B cell (primary cell): ENCODE measurements around the gene PIK3R1. TPM values are rescaled to one million over a fixed set of nuclear protein-coding genes. Genes with fewer than 3 reads are reported as not detected.

Experiments used
- ATAC-seq: fragments of 200-7000 bp; cut with Tn5 transposase; one replicate; pipeline ENCODE4 v1.10.0; 2021; ENCODE audit warnings: low read depth, mild to moderate bottlenecking, moderate number of reproducible peaks, moderate library complexity
- CTCF ChIA-PET: fragments of 350-600 bp; sonication (Branson Sonifier 250); formaldehyde crosslinking; loops from one replicate; lab custom pipeline; 2021; ENCODE audit warnings: antibody characterized with exemption, inconsistent platforms; lab: Charles Lee
- POLR2A ChIA-PET: fragments of 350-600 bp; sonication (Branson Sonifier 250); formaldehyde crosslinking; loops from one replicate; lab custom pipeline; 2021; ENCODE audit warnings: antibody characterized with exemption; lab: Charles Lee
- DNase-seq: peaks from one replicate; pipeline ENCODE4 v3.0.0; 2013
- H2AFZ ChIP-seq: 2 replicates; pipeline ENCODE4 v1.6.1; 2012; ENCODE audit warnings: mild to moderate bottlenecking, low read depth, low read length; ENCODE audit not compliant: insufficient read depth, poor library complexity, severe bottlenecking
- H3K27ac ChIP-seq, 2 donors: 1 replicate in 1 of 2; 2 replicates in 1 of 2; pipeline ENCODE4 v1.5.1; 2012 to 2013; ENCODE audit warnings: low read length in 2 of 2, mild to moderate bottlenecking in 2 of 2, moderate library complexity in 1 of 2
- H3K27me3 ChIP-seq, 4 experiments: fragments of 200-600 bp in 1 of 4; sonication (generic) in 1 of 4; replicated peaks in 1 of 4; 1 replicate in 2 of 4; 2 replicates in 2 of 4; pipeline versions ENCODE4 v1.6.1 to v1.7.0; 2013 to 2016; ENCODE audit warnings: low read length in 3 of 4, mild to moderate bottlenecking in 2 of 4, mixed read lengths in 1 of 4, moderate library complexity in 1 of 4; ENCODE audit not compliant: insufficient read depth in 4 of 4, control insufficient read depth in 3 of 4; ENCODE audit errors: control extremely low read depth in 1 of 4
- H3K36me3 ChIP-seq, 2 experiments: replicated peaks in 1 of 2; 1 replicate in 1 of 2; 2 replicates in 1 of 2; pipeline versions ENCODE4 v1.6.1 to v1.7.1; 2013; ENCODE audit warnings: low read length in 1 of 2; ENCODE audit not compliant: insufficient read depth in 2 of 2, control insufficient read depth in 1 of 2; ENCODE audit errors: control extremely low read depth in 1 of 2, extremely low read depth in 1 of 2
- H3K4me1 ChIP-seq, 2 donors: fragments of 200-600 bp in 1 of 2; sonication (generic) in 1 of 2; 1 replicate in 1 of 2; 2 replicates in 1 of 2; pipeline versions ENCODE4 v1.5.1 to v1.6.1; 2013 to 2017; ENCODE audit warnings: low read length in 2 of 2; ENCODE audit not compliant: control insufficient read depth in 2 of 2, insufficient read depth in 2 of 2
- H3K4me2 ChIP-seq: replicated peaks from 2 replicates; pipeline ENCODE3; 2012; ENCODE audit warnings: mild to moderate bottlenecking, low read depth, low read length; ENCODE audit not compliant: poor library complexity, severe bottlenecking
- H3K4me3 ChIP-seq, 5 experiments: fragments of 200-600 bp in 1 of 5; sonication (generic) in 1 of 5; 1 replicate in 3 of 5; 2 replicates in 2 of 5; pipeline versions ENCODE4 v1.5.1 to v1.7.0; 2011 to 2016; ENCODE audit warnings: low read length in 4 of 5, mild to moderate bottlenecking in 4 of 5, low read depth in 2 of 5, control low read depth in 1 of 5, moderate library complexity in 1 of 5; ENCODE audit not compliant: insufficient read depth in 1 of 5; ENCODE audit errors: control extremely low read depth in 1 of 5, extremely low read depth in 1 of 5
- H3K79me2 ChIP-seq: fragments of 200-600 bp; sonication (generic); one replicate; pipeline ENCODE4 v1.6.0; 2016; ENCODE audit warnings: low read length; ENCODE audit not compliant: control insufficient read depth, insufficient read depth
- H3K9ac ChIP-seq: fragments of 200-600 bp; sonication (generic); 2 replicates; pipeline ENCODE4 v1.6.1; 2017; ENCODE audit warnings: mild to moderate bottlenecking, low read length, moderate library complexity
- H3K9me3 ChIP-seq, 3 donors: one replicate each; pipeline versions ENCODE4 v1.6.1 to v1.7.1; 2013; ENCODE audit warnings: low read length in 2 of 3; ENCODE audit not compliant: control insufficient read depth in 2 of 3, insufficient read depth in 1 of 3; ENCODE audit errors: control extremely low read depth in 1 of 3
- H4K20me1 ChIP-seq: 2 replicates; pipeline ENCODE4 v1.6.0; 2012; ENCODE audit warnings: mild to moderate bottlenecking, low read length; ENCODE audit not compliant: insufficient read depth, control insufficient read depth, poor library complexity, severe bottlenecking
- H3K27ac Mint-ChIP-seq: one replicate; pipeline ENCODE4 v1.8.0; 2021; ENCODE audit warnings: mixed read lengths
- H3K27me3 Mint-ChIP-seq: one replicate; pipeline ENCODE4 v1.8.0; 2021; ENCODE audit warnings: mixed read lengths
- H3K4me1 Mint-ChIP-seq: one replicate; pipeline ENCODE4 v1.8.0; 2021; ENCODE audit warnings: mixed read lengths
- H3K4me3 Mint-ChIP-seq: one replicate; pipeline ENCODE4 v1.8.0; 2021; ENCODE audit warnings: mixed read lengths
- H3K9me3 Mint-ChIP-seq: one replicate; pipeline ENCODE4 v1.8.0; 2022; ENCODE audit warnings: mixed read lengths; ENCODE audit not compliant: insufficient read depth
- EZH2 ChIP-seq: IDR thresholded peaks from 2 replicates; pipeline ENCODE4 v1.6.1; 2012; ENCODE audit warnings: borderline replicate concordance, low read depth, mild to moderate bottlenecking, moderate library complexity, low read length; ENCODE audit not compliant: insufficient read depth, poor library complexity, severe bottlenecking
- WGBS: methylation state at CpG from one replicate; pipeline ENCODE4 v1.1.5; 2013; ENCODE audit warnings: missing lambda C conversion rate; ENCODE audit not compliant: insufficient coverage; 5-methylcytosine and 5-hydroxymethylcytosine counted together
- intact Hi-C: fragments of 100-400 bp; cut with micrococcal nuclease; formaldehyde crosslinking; loops from one replicate; pipeline ENCODE4 v1.10.0; 2022
- polyA plus RNA-seq: library from polyadenylated mRNA; depleted of rRNA; stranded (reverse); fragments of >200 nt; gene quantifications from 2 replicates; pipeline ENCODE4 v1.2.3, GENCODE V29; 2012
- total RNA-seq, 2 donors: library from RNA; stranded (reverse); fragments of 120-200 nt in 1 of 2; gene quantifications; 1 replicate in 1 of 2; 2 replicates in 1 of 2; pipeline versions ENCODE4 v1.2.3 to v1.2.4, GENCODE V29; 2013 to 2022
- TF ChIP-seq, protein P1 (sequence below): fragments of 200-600 bp; IDR thresholded peaks from one replicate; pipeline ENCODE4 v1.8.0; 2022; ENCODE audit warnings: antibody characterized with exemption, mild to moderate bottlenecking

Gene PIK3R1
- total and polyA plus RNA-seq, 2 donors (not counting 1 experiment from before 2014, with no cell fraction given), result 5.6 to 63.8 TPM

DNA sequence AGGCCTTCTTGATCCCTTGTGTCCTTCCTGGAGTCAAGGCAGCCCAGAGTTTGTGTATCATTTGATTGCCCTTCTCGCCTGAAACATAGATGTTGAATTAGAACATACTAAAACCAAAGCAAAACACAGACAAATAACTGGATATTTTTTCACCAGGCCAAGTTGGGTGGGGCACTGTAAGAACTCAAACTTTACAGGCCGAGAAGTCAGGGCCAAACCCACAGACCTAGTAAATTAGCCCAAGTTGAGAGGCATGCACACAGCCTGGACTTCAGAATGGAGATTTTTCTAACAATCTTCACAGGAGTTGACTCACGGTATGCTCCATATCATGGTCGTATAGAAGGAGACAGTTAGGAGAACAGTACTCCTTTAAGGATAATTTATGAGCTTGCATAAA, 121.7 kb downstream of the PIK3R1 start:
- no peaks in the 10 kb centered on the region for H3K9me3 ChIP-seq
- peaks cover 5% of the 10 kb centered on the region for H3K4me1 Mint-ChIP-seq
- H3K4me3 ChIP-seq, result no peak overlapping the region
- POLR2A ChIA-PET, result no interaction called here
- no peaks in the 10 kb centered on the region for H3K27me3 Mint-ChIP-seq
- no peak overlapping the region for H3K27ac Mint-ChIP-seq
- no peak overlapping the region for H3K4me3 Mint-ChIP-seq
- no peaks in the 10 kb centered on the region for H3K79me2 ChIP-seq
- 100% methylated on average over 2 of the region's 4 CpGs for WGBS
- no peak overlapping the region for H3K4me2 ChIP-seq
- TF ChIP-seq EZH2, result no peak
- TF ChIP-seq, protein P1, sequence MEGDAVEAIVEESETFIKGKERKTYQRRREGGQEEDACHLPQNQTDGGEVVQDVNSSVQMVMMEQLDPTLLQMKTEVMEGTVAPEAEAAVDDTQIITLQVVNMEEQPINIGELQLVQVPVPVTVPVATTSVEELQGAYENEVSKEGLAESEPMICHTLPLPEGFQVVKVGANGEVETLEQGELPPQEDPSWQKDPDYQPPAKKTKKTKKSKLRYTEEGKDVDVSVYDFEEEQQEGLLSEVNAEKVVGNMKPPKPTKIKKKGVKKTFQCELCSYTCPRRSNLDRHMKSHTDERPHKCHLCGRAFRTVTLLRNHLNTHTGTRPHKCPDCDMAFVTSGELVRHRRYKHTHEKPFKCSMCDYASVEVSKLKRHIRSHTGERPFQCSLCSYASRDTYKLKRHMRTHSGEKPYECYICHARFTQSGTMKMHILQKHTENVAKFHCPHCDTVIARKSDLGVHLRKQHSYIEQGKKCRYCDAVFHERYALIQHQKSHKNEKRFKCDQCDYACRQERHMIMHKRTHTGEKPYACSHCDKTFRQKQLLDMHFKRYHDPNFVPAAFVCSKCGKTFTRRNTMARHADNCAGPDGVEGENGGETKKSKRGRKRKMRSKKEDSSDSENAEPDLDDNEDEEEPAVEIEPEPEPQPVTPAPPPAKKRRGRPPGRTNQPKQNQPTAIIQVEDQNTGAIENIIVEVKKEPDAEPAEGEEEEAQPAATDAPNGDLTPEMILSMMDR, result no peak
- H3K27me3 ChIP-seq, result no peaks in the 10 kb centered on the region
- CTCF ChIA-PET, result interaction anchor here (1.0 kb wide), 1 partner anchor 11 kb away, joined by 4 read pairs; no protein-coding TSS in a partner anchor
- no peak overlapping the region for H3K27ac ChIP-seq
- intact Hi-C loops, result no loop called here
- DNase-seq (no peak), ATAC-seq (no peak)
- H3K36me3 ChIP-seq, result no peaks in the 10 kb centered on the region
- H4K20me1 ChIP-seq, result no peaks in the 10 kb centered on the region
- H3K9ac ChIP-seq, result no peak overlapping the region
- no peak overlapping the region for H2AFZ ChIP-seq
- H3K9me3 Mint-ChIP-seq, result peaks cover 2% of the 10 kb centered on the region
- H3K4me1 ChIP-seq, result peaks cover 5 to 6% of the 10 kb centered on the region in 2 donors

- H3K27ac ChIP-seq, result no peak overlapping the region
- CTCF ChIA-PET, result no interaction called here
- no peak overlapping the region for H2AFZ ChIP-seq
- Mint-ChIP-seq H3K4me1 (no peaks in the 10 kb centered on the region), H3K27ac (no peak overlapping the region), H3K4me3 (no peak overlapping the region), H3K27me3 (no peaks in the 10 kb centered on the region), H3K9me3 (peaks cover 2% of the 10 kb centered on the region)
- no peaks in the 10 kb centered on the region for H3K4me1 ChIP-seq
- H3K36me3 ChIP-seq, result no peaks in the 10 kb centered on the region
- 73% methylated on average over 1 of the region's 1 CpG for WGBS
- no peaks in the 10 kb centered on the region for H3K27me3 ChIP-seq
- DNase-seq (no peak), ATAC-seq (no peak)
- TF ChIP-seq, protein P1, result no peak
- no peak for TF ChIP-seq EZH2
- intact Hi-C loops, result no loop called here
- POLR2A ChIA-PET, result no interaction called here
- no peaks in the 10 kb centered on the region for H4K20me1 ChIP-seq
- no peak overlapping the region for H3K4me3 ChIP-seq
- H3K79me2 ChIP-seq, result no peaks in the 10 kb centered on the region
- no peak overlapping the region for H3K9ac ChIP-seq
- no peaks in the 10 kb centered on the region for H3K9me3 ChIP-seq
- H3K4me2 ChIP-seq, result no peak overlapping the region
These were observed 124.4 kb downstream of the PIK3R1 start for GRCh38 chr5:68339921-68340321.
